HEK293 (cell line): ENCODE measurements around the gene NEURL2.

Source experiments
- CTCF ChIA-PET: fragments of 350-600 bp; formaldehyde crosslinking; extraction: SDS; loops from one replicate; lab custom pipeline; 2021; ENCODE audit warnings: antibody characterized with exemption; lab: Yijun Ruan, JAX
- POLR2A ChIA-PET: fragments of 300-600 bp; formaldehyde crosslinking; extraction: SDS; loops from one replicate; lab custom pipeline; 2020; ENCODE audit warnings: antibody characterized with exemption, inconsistent platforms; lab: Yijun Ruan, JAX
- H3K27ac ChIP-seq: fragments of 200-500 bp; sonication (Bioruptor generic); 2 replicates; pipeline ENCODE4 v1.5.1; 2014; ENCODE audit warnings: low read depth, low read length, control low read depth, inconsistent platforms; ENCODE audit errors: extremely low read depth
- H3K36me3 ChIP-seq, 2 experiments: fragments of 200-500 bp in 1 of 2; sonication (Bioruptor generic) in 1 of 2; 1 replicate in 1 of 2; 2 replicates in 1 of 2; pipeline ENCODE4 v1.5.1; 2014 to 2017; ENCODE audit warnings: inconsistent platforms in 2 of 2, low read length in 2 of 2; ENCODE audit not compliant: control insufficient read depth in 2 of 2, insufficient read depth in 1 of 2
- H3K4me1 ChIP-seq: fragments of 200-500 bp; sonication (Bioruptor generic); 2 replicates; pipeline ENCODE4 v1.5.1; 2014; ENCODE audit warnings: mild to moderate bottlenecking, low read length, inconsistent platforms; ENCODE audit not compliant: control insufficient read depth, insufficient read depth
- H3K4me3 ChIP-seq: 2 replicates; pipeline ENCODE4 v1.5.1; 2011; ENCODE audit warnings: low read depth, mild to moderate bottlenecking, control low read depth, low read length, moderate library complexity
- H3K9me3 ChIP-seq: fragments of 200-500 bp; sonication (Bioruptor generic); 2 replicates; pipeline ENCODE4 v1.5.1; 2014; ENCODE audit warnings: low read depth, low read length, inconsistent platforms; ENCODE audit not compliant: control insufficient read depth, insufficient read depth
- BCL11A ChIP-seq: fragments of 450-650 bp; formaldehyde crosslinking; IDR thresholded peaks from 2 replicates; pipeline ENCODE4 v1.5.1; 2016; ENCODE audit warnings: low read depth, missing biosample characterization, missing genetic modification characterization
- OSR2 ChIP-seq: fragments of 450-650 bp; formaldehyde crosslinking; IDR thresholded peaks from 2 replicates; pipeline ENCODE4 v1.5.1; 2016; ENCODE audit warnings: missing biosample characterization, missing genetic modification characterization
- SP2 ChIP-seq: fragments of 450-650 bp; formaldehyde crosslinking; IDR thresholded peaks from 2 replicates; pipeline ENCODE4 v1.5.1; 2016; ENCODE audit warnings: missing biosample characterization, missing genetic modification characterization
- WT1 ChIP-seq: fragments of 450-650 bp; formaldehyde crosslinking; IDR thresholded peaks from 2 replicates; pipeline ENCODE4 v1.5.1; 2016; ENCODE audit warnings: missing biosample characterization, missing genetic modification characterization
- ZBTB10 ChIP-seq: fragments of 450-650 bp; formaldehyde crosslinking; IDR thresholded peaks from 2 replicates; pipeline ENCODE4 v1.5.1; 2016; ENCODE audit warnings: missing biosample characterization, missing genetic modification characterization
- ZBTB17 ChIP-seq: fragments of 450-650 bp; formaldehyde crosslinking; IDR thresholded peaks from 2 replicates; pipeline ENCODE4 v1.5.1; 2016; ENCODE audit warnings: missing biosample characterization, missing genetic modification characterization
- ZBTB48 ChIP-seq: fragments of 450-650 bp; formaldehyde crosslinking; IDR thresholded peaks from 2 replicates; pipeline ENCODE4 v1.5.1; 2016; ENCODE audit warnings: missing biosample characterization, missing genetic modification characterization
- ZNF121 ChIP-seq: fragments of 450-650 bp; formaldehyde crosslinking; IDR thresholded peaks from 2 replicates; pipeline ENCODE4 v1.5.1; 2016; ENCODE audit warnings: missing biosample characterization, missing genetic modification characterization
- ZNF140 ChIP-seq: fragments of 450-650 bp; formaldehyde crosslinking; IDR thresholded peaks from 2 replicates; pipeline ENCODE4 v1.5.1; 2016; ENCODE audit warnings: missing biosample characterization, missing genetic modification characterization
- ZNF157 ChIP-seq: fragments of 450-650 bp; formaldehyde crosslinking; IDR thresholded peaks from 2 replicates; pipeline ENCODE4 v1.5.1; 2016; ENCODE audit warnings: missing biosample characterization, missing genetic modification characterization
- ZNF19 ChIP-seq: fragments of 450-650 bp; formaldehyde crosslinking; IDR thresholded peaks from 2 replicates; pipeline ENCODE4; 2016; ENCODE audit warnings: missing biosample characterization, missing genetic modification characterization, low read depth
- ZNF324 ChIP-seq: fragments of 450-650 bp; formaldehyde crosslinking; IDR thresholded peaks from 2 replicates; pipeline ENCODE4 v1.5.1; 2016; ENCODE audit warnings: missing biosample characterization, missing genetic modification characterization
- ZNF350 ChIP-seq: fragments of 450-650 bp; formaldehyde crosslinking; IDR thresholded peaks from 2 replicates; pipeline ENCODE4 v1.5.0; 2017; ENCODE audit warnings: missing biosample characterization, mild to moderate bottlenecking, missing genetic modification characterization
- ZNF362 ChIP-seq: fragments of 450-650 bp; formaldehyde crosslinking; IDR thresholded peaks from 2 replicates; pipeline ENCODE4 v1.5.1; 2016; ENCODE audit warnings: missing biosample characterization, missing genetic modification characterization
- ZNF416 ChIP-seq: fragments of 450-650 bp; formaldehyde crosslinking; IDR thresholded peaks from 2 replicates; pipeline ENCODE4 v1.5.1; 2016; ENCODE audit warnings: missing biosample characterization, missing genetic modification characterization
- ZNF514 ChIP-seq: fragments of 450-650 bp; formaldehyde crosslinking; IDR thresholded peaks from 2 replicates; pipeline ENCODE4 v1.5.1; 2016; ENCODE audit warnings: missing biosample characterization, missing genetic modification characterization
- ZNF654 ChIP-seq: fragments of 450-650 bp; formaldehyde crosslinking; IDR thresholded peaks from 2 replicates; pipeline ENCODE4 v1.5.1; 2016; ENCODE audit warnings: low read depth, missing biosample characterization, missing genetic modification characterization
- ZNF777 ChIP-seq: fragments of 450-650 bp; formaldehyde crosslinking; IDR thresholded peaks from 2 replicates; pipeline ENCODE4 v1.5.1; 2017; ENCODE audit warnings: missing biosample characterization, missing genetic modification characterization, borderline replicate concordance
- TF ChIP-seq, protein P1 (sequence below): fragments of 450-650 bp; formaldehyde crosslinking; IDR thresholded peaks from 2 replicates; pipeline ENCODE4 v1.5.1; 2016; ENCODE audit warnings: missing biosample characterization, missing genetic modification characterization
- TF ChIP-seq, protein P2 (sequence below): fragments of 450-650 bp; IDR thresholded peaks from 2 replicates; pipeline ENCODE4 v1.5.1; 2018; ENCODE audit warnings: missing biosample characterization, missing genetic modification characterization

The NEURL2 gene

GRCh38 chr20:45863543-45864470 lies 27.2 kb downstream of the NEURL2 start (continued):
- TF ChIP-seq ZBTB48 (tag by site-specific recombination): no peak
- TF ChIP-seq ZNF19 (tag by site-specific recombination): no peak
- TF ChIP-seq ZBTB17 (tag by site-specific recombination): no peak
- no peak for TF ChIP-seq ZNF140 (tag by site-specific recombination)

DNA sequence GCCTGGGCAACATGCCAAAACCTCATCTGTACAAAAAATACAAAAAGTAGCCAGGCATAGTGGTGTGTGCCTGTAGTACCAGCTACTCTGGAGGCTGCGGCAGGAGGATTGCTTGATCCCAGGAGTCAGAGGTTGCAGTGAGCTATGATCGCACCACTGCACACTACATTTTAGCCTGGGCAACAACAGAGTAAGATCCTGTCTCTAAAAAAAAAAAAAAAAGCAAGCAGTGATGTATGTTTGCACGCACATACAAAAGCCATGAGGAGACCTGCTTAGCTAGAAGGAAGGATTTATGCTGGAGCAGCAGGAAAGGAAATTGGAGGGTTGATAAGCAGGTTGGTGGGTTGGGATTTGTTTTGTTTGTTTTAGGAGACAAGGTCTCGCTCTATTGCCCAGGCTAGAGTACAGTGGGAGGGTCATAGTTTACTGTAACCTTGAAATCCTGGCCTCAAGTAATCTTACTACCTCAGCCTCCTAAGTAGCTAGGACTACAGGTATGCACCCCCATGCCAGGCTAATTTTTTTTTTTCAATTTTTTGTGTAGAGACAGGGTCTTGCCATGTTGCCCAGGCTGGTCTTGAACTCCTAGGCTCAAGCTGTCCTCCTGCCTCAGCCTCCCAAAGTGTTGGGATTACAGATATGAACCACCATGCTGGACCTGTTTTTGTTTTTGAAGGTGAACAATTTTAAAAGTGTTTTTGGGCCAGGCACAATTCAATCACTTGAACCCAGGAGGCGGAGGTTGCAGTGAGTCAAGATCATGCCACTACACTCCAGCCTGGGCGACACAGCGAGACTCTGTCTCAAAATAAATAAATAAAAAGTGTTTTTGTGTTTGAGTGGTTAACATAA lies 29.6 kb downstream of the NEURL2 start:
- no peak overlapping the region for H3K4me3 ChIP-seq
- H3K9me3 ChIP-seq: no peaks in the 10 kb centered on the region
- peaks cover 5% of the 10 kb centered on the region for H3K4me1 ChIP-seq
- ChIA-PET CTCF (interaction anchor here (0.6 to 1.4 kb wide), 3 partner anchors 62 to 149 kb away, joined by 4 to 9 read pairs (median 5); no protein-coding TSS in a partner anchor), POLR2A (interaction anchor here (0.6 to 1.4 kb wide), 5 partner anchors 17 to 74 kb away, joined by 3 to 4 read pairs (median 3); no protein-coding TSS in a partner anchor)
- no peak overlapping the region for H3K27ac ChIP-seq
- TF ChIP-seq OSR2: peak; percentile 66
- peak; percentile 43; the same call in 1 of the 2 replicates for TF ChIP-seq ZNF121 (tag by site-specific recombination)
- TF ChIP-seq ZNF777 (tag by site-specific recombination): no peak
- TF ChIP-seq ZNF362: peak; percentile 59
- TF ChIP-seq, all 188 proteins: peak for 3
- no peaks in the 10 kb centered on the region for H3K36me3 ChIP-seq

DNA sequence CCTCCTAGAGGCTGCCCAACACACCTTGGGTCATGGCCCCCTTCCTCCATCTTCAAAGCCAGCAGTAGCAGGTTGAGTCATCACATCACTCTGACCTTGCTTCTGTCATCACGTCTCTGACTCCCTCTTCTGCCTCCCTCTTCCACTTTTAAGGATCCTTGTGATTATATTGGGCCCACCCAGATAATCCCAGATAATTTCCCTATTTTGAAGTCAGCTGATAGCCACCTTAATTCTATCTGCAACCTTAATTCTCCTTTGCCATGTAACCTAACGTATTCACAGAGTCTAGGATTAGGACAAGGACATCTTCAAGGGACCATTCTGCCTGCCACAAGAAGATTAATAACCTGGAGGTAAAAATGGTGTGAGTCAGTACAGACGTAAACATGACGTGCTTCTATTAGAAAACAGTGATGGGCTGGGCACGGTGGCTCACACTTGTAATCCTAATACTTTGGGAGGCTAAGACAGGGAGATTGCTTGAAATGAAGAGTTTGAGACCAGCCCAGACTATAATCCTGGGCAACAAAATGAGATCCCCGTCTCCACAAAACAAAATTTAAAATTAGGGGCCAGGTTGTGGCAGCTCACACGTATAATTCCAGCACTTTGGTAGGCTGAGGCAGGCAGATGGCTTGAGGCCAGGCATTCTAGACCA lies 30.3 kb downstream of the NEURL2 start:
- Histone ChIP-seq H3K4me1 (peaks cover 5% of the 10 kb centered on the region), H3K4me3 (no peak overlapping the region), H3K9me3 (no peaks in the 10 kb centered on the region), H3K36me3 (no peaks in the 10 kb centered on the region), H3K27ac (no peak overlapping the region; the same call in 1 of the 2 replicates)
- ChIA-PET POLR2A (interaction anchor here (0.6 to 1.4 kb wide), 5 partner anchors 17 to 75 kb away, joined by 3 to 4 read pairs (median 3); no protein-coding TSS in a partner anchor), CTCF (interaction anchor here (0.6 to 1.4 kb wide), 2 partner anchors 62 to 149 kb away, joined by 5 to 9 read pairs; no protein-coding TSS in a partner anchor)
- TF ChIP-seq ZNF777 (tag by site-specific recombination) (no peak), ZNF514 (no peak), ZNF654 (no peak), ZNF416 (tag by site-specific recombination) (no peak), ZNF324 (tag by site-specific recombination) (no peak), SP2 (peak; percentile 17; the same call in 1 of the 2 replicates), ZNF157 (tag by site-specific recombination) (no peak), ZNF350 (tag by site-specific recombination) (no peak), WT1 (tag by site-specific recombination) (peak; percentile 78), BCL11A (tag by site-specific recombination) (no peak; the same call in 1 of the 2 replicates), ZBTB10 (tag by site-specific recombination) (no peak), ZNF140 (tag by site-specific recombination) (no peak), ZBTB48 (tag by site-specific recombination) (peak; percentile 59)
- TF ChIP-seq, protein P1, sequence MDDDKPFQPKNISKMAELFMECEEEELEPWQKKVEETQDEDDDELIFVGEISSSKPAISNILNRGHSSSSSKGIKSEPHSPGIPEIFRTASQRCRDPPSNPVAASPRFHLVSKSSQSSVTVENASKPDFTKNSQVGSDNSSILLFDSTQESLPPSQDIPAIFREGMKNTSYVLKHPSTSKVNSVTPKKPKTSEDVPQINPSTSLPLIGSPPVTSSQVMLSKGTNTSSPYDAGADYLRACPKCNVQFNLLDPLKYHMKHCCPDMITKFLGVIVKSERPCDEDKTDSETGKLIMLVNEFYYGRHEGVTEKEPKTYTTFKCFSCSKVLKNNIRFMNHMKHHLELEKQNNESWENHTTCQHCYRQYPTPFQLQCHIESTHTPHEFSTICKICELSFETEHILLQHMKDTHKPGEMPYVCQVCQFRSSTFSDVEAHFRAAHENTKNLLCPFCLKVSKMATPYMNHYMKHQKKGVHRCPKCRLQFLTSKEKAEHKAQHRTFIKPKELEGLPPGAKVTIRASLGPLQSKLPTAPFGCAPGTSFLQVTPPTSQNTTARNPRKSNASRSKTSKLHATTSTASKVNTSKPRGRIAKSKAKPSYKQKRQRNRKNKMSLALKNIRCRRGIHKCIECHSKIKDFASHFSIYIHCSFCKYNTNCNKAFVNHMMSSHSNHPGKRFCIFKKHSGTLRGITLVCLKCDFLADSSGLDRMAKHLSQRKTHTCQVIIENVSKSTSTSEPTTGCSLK (tag by site-specific recombination): no peak
- TF ChIP-seq, protein P2, sequence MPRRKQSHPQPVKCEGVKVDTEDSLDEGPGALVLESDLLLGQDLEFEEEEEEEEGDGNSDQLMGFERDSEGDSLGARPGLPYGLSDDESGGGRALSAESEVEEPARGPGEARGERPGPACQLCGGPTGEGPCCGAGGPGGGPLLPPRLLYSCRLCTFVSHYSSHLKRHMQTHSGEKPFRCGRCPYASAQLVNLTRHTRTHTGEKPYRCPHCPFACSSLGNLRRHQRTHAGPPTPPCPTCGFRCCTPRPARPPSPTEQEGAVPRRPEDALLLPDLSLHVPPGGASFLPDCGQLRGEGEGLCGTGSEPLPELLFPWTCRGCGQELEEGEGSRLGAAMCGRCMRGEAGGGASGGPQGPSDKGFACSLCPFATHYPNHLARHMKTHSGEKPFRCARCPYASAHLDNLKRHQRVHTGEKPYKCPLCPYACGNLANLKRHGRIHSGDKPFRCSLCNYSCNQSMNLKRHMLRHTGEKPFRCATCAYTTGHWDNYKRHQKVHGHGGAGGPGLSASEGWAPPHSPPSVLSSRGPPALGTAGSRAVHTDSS (tag by site-specific recombination): no peak
